SK-N-SH (cell line): ENCODE measurements around the gene OPN1LW. TPM values are rescaled to one million over a fixed set of nuclear protein-coding genes. Genes with fewer than 3 reads are reported as not detected.

Source experiments
- CTCF ChIA-PET: fragments of 300-600, 350-600 bp; formaldehyde crosslinking; extraction: SDS; loops from one replicate; lab custom pipeline; 2021; lab: Yijun Ruan, JAX
- POLR2A ChIA-PET: fragments of 350-600 bp; sonication (Branson Sonifier 250); formaldehyde crosslinking; extraction: SDS; loops from one replicate; lab custom pipeline; 2020; ENCODE audit warnings: antibody characterized with exemption, inconsistent platforms; lab: Yijun Ruan, JAX
- DNase-seq: peaks from one replicate; pipeline ENCODE4 v3.0.0; 2012
- H2AFZ ChIP-seq: fragments of 200-600 bp; sonication (generic); 2 replicates; pipeline ENCODE4 v1.8.1; 2016; ENCODE audit warnings: antibody characterized with exemption, mild to moderate bottlenecking, low read depth
- H3F3A ChIP-seq: fragments of 200-600 bp; sonication (generic); replicated peaks from 2 replicates; pipeline ENCODE3; 2016; ENCODE audit warnings: antibody characterized with exemption, mild to moderate bottlenecking; ENCODE audit not compliant: insufficient read depth
- H3K27ac ChIP-seq, 2 experiments: fragments of 200-500 bp in 1 of 2; fragments of 200-600 bp in 1 of 2; sonication (Bioruptor generic) in 1 of 2; sonication (generic), shearing (Covaris generic) in 1 of 2; 2 replicates each; pipeline versions ENCODE4 v1.5.1 to v1.6.1; 2014 to 2016; ENCODE audit warnings: low read depth in 2 of 2, inconsistent platforms in 1 of 2, low read length in 1 of 2, mild to moderate bottlenecking in 1 of 2, mixed read lengths in 1 of 2
- H3K27me3 ChIP-seq: fragments of 200-600 bp; sonication (generic), shearing (Covaris generic); 2 replicates; pipeline ENCODE4 v1.6.1; 2016; ENCODE audit warnings: mixed run types; ENCODE audit not compliant: insufficient read depth
- H3K36me3 ChIP-seq, 2 experiments: fragments of 200-500 bp in 1 of 2; fragments of 200-600 bp in 1 of 2; sonication (Bioruptor generic) in 1 of 2; sonication (generic) in 1 of 2; replicated peaks in 1 of 2; 2 replicates each; pipeline versions ENCODE3 to v1.5.1; 2014 to 2016; ENCODE audit warnings: low read length in 1 of 2, mild to moderate bottlenecking in 1 of 2; ENCODE audit not compliant: insufficient read depth in 2 of 2, control insufficient read depth in 1 of 2
- H3K4me1 ChIP-seq, 2 experiments: fragments of 200-500 bp in 1 of 2; fragments of 200-600 bp in 1 of 2; sonication (Bioruptor generic) in 1 of 2; sonication (generic), shearing (Covaris generic) in 1 of 2; 2 replicates each; pipeline versions ENCODE4 v1.5.1 to v1.6.1; 2014 to 2016; ENCODE audit warnings: low read depth in 1 of 2, low read length in 1 of 2, mixed run types in 1 of 2; ENCODE audit not compliant: insufficient read depth in 2 of 2, control insufficient read depth in 1 of 2
- H3K4me2 ChIP-seq: fragments of 200-600 bp; sonication (generic), shearing (Covaris generic); 2 replicates; pipeline ENCODE4 v1.6.1; 2017; ENCODE audit warnings: mixed run types
- H3K4me3 ChIP-seq, 2 experiments: fragments of 200-500 bp in 1 of 2; fragments of 200-600 bp in 1 of 2; sonication (Bioruptor generic) in 1 of 2; sonication (generic), shearing (Covaris generic) in 1 of 2; 2 replicates each; pipeline versions ENCODE4 v1.5.1 to v1.8.1; 2014 to 2016; ENCODE audit warnings: low read depth in 2 of 2, inconsistent platforms in 1 of 2, low read length in 1 of 2, mild to moderate bottlenecking in 1 of 2, mixed read lengths in 1 of 2, moderate library complexity in 1 of 2
- H3K79me2 ChIP-seq: fragments of 200-600 bp; sonication (generic); 2 replicates; pipeline ENCODE4 v1.8.1; 2017; ENCODE audit warnings: mild to moderate bottlenecking; ENCODE audit not compliant: insufficient read depth
- H3K9ac ChIP-seq: fragments of 200-600 bp; sonication (generic); 2 replicates; pipeline ENCODE4 v1.6.1; 2017; ENCODE audit warnings: mixed run types
- H3K9me2 ChIP-seq: fragments of 200-600 bp; sonication (generic); 2 replicates; pipeline ENCODE4 v1.6.1; 2017; ENCODE audit warnings: mixed run types
- H3K9me3 ChIP-seq: fragments of 200-600 bp; sonication (generic); 2 replicates; pipeline ENCODE4 v1.6.1; 2017; ENCODE audit warnings: mixed run types, mild to moderate bottlenecking, moderate library complexity
- H4K20me1 ChIP-seq: fragments of 200-600 bp; sonication (generic); 2 replicates; pipeline ENCODE4 v1.6.1; 2017; ENCODE audit warnings: mild to moderate bottlenecking, mixed run types; ENCODE audit not compliant: insufficient read depth
- CTCF ChIP-seq: fragments of 200-600 bp; sonication (generic); IDR thresholded peaks from 2 replicates; pipeline ENCODE4 v1.6.1; 2017; ENCODE audit warnings: antibody characterized with exemption, mild to moderate bottlenecking, moderate library complexity
- ELF1 ChIP-seq: IDR thresholded peaks from 2 replicates; pipeline ENCODE4 v1.4.0; 2012
- EZH2phosphoT487 ChIP-seq: fragments of 200-600 bp; sonication (generic); IDR thresholded peaks from 2 replicates; pipeline ENCODE4 v1.6.1; 2017; ENCODE audit warnings: low read depth, mixed run types, mild to moderate bottlenecking, antibody characterized with exemption, moderate library complexity, borderline replicate concordance
- FOXJ3 ChIP-seq: sonication (generic); formaldehyde crosslinking; IDR thresholded peaks from 2 replicates; pipeline ENCODE4 v1.5.1; 2020; ENCODE audit warnings: mild to moderate bottlenecking, missing genetic modification reagents
- GABPA ChIP-seq: IDR thresholded peaks from 2 replicates; pipeline ENCODE4 v1.4.0; 2012; ENCODE audit warnings: low read depth, mild to moderate bottlenecking
- GATA2 ChIP-seq: sonication (generic); formaldehyde crosslinking; IDR thresholded peaks from 2 replicates; pipeline ENCODE4 v1.5.0; 2020; ENCODE audit warnings: mild to moderate bottlenecking, missing genetic modification reagents
- JUND ChIP-seq: IDR thresholded peaks from 2 replicates; pipeline ENCODE4 v1.4.0; 2012
- MEF2A ChIP-seq: IDR thresholded peaks from 2 replicates; pipeline ENCODE4 v1.4.0; 2012; ENCODE audit warnings: low read depth, borderline replicate concordance
- NFIC ChIP-seq: IDR thresholded peaks from 2 replicates; pipeline ENCODE4 v1.4.0; 2012; ENCODE audit warnings: borderline replicate concordance
- PBX3 ChIP-seq: IDR thresholded peaks from 2 replicates; pipeline ENCODE4; 2012
- RCOR1 ChIP-seq: fragments of 150-350 bp; IDR thresholded peaks from 2 replicates; pipeline ENCODE4 v1.6.1; 2017; ENCODE audit warnings: antibody characterized with exemption, low read length
- REST ChIP-seq: IDR thresholded peaks from 2 replicates; pipeline ENCODE4 v1.6.1; 2012; ENCODE audit warnings: mild to moderate bottlenecking, low read depth, low read length, moderate library complexity
- RFX5 ChIP-seq: IDR thresholded peaks from 2 replicates; pipeline ENCODE4 v1.6.1; 2012; ENCODE audit warnings: mild to moderate bottlenecking, improper control_type of control experiment, low read length
- SMC3 ChIP-seq: IDR thresholded peaks from 2 replicates; pipeline ENCODE4 v1.6.1; 2012; ENCODE audit warnings: low read depth, low read length, improper control_type of control experiment
- YY1 ChIP-seq: IDR thresholded peaks from 2 replicates; pipeline ENCODE4 v1.4.0; 2012; ENCODE audit warnings: low read depth, mild to moderate bottlenecking
- WGBS: methylation state at CpG from one replicate; pipeline ENCODE4 v1.1.6; 2017; ENCODE audit warnings: low lambda C conversion rate; 5-methylcytosine and 5-hydroxymethylcytosine counted together
- polyA plus RNA-seq, 3 experiments: library from polyadenylated mRNA; depleted of rRNA; stranded (reverse); fragments of >200 nt; gene quantifications; 2 replicates each; pipeline ENCODE4 v1.2.3, GENCODE V29; 2012
- TF ChIP-seq, protein P1 (sequence below): IDR thresholded peaks from 2 replicates; pipeline ENCODE4 v1.4.0; 2012; ENCODE audit warnings: low read depth, borderline replicate concordance

Gene OPN1LW
- polyA plus RNA-seq, 1 of the 3 experiments (the other 2 are of a cell fraction), result not detected

DNA sequence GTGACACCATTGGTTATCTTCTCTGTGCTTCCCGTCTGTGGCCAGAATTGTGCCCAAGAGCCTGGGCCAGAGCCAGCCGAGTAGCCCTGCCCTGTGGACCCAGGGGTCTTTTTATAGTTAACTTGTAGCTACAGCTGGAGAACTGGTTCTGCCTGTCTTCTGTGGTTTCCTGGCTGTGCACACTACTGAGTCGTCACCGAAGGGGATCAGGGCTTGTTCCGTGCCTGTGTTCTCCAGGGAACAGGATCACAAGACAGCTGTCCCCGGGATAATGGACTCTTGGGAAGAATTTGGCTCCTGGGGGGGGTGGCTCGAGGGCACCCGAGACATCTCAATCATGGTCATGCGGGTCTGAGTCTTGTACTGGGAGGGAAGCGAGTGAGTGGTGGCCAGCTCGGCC, 22.1 kb upstream of the OPN1LW start:
- H3F3A ChIP-seq, result no peaks in the 10 kb centered on the region
- DNase-seq, result no peak
- no peaks in the 10 kb centered on the region for H3K79me2 ChIP-seq
- ChIA-PET POLR2A (no interaction called here), CTCF (interaction anchor here (1.1 kb wide), 1 partner anchor 15 kb away, joined by 3 read pairs; no protein-coding TSS in a partner anchor)
- no peaks in the 10 kb centered on the region for H4K20me1 ChIP-seq
- no peaks in the 10 kb centered on the region; the same call in 1 of the 2 replicates for H3K9me3 ChIP-seq
- H3K36me3 ChIP-seq, result no peaks in the 10 kb centered on the region
- H2AFZ ChIP-seq, result no peak overlapping the region
- H3K4me3 ChIP-seq, result no peak overlapping the region
- H3K4me2 ChIP-seq, result no peak overlapping the region
- TF ChIP-seq GATA2 (CRISPR knock-in tag) (no peak), JUND (no peak), MEF2A (no peak), REST (no peak), RFX5 (no peak), SMC3 (no peak), PBX3 (no peak), FOXJ3 (no peak), NFIC (no peak), ELF1 (no peak), EZH2phosphoT487 (no peak), GABPA (no peak), YY1 (no peak), CTCF (no peak), RCOR1 (no peak)
- TF ChIP-seq, protein P1, sequence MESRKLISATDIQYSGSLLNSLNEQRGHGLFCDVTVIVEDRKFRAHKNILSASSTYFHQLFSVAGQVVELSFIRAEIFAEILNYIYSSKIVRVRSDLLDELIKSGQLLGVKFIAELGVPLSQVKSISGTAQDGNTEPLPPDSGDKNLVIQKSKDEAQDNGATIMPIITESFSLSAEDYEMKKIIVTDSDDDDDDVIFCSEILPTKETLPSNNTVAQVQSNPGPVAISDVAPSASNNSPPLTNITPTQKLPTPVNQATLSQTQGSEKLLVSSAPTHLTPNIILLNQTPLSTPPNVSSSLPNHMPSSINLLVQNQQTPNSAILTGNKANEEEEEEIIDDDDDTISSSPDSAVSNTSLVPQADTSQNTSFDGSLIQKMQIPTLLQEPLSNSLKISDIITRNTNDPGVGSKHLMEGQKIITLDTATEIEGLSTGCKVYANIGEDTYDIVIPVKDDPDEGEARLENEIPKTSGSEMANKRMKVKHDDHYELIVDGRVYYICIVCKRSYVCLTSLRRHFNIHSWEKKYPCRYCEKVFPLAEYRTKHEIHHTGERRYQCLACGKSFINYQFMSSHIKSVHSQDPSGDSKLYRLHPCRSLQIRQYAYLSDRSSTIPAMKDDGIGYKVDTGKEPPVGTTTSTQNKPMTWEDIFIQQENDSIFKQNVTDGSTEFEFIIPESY, result no peak
- no peaks in the 10 kb centered on the region for H3K4me1 ChIP-seq
- H3K9ac ChIP-seq, result no peak overlapping the region
- H3K9me2 ChIP-seq, result no peaks in the 10 kb centered on the region
- H3K27ac ChIP-seq, result no peak overlapping the region
- H3K27me3 ChIP-seq, result no peaks in the 10 kb centered on the region; the same call in 1 of the 2 replicates
- 25% methylated on average over 6 of the region's 11 CpGs for WGBS
